Immature natural killer cell (primary cell): ENCODE data around the gene TMEM8B. TPM values are rescaled to one million over a fixed set of nuclear protein-coding genes. Genes with fewer than 3 reads are reported as not detected.
"Not testable (repeated sequence)": the region's sequence is repeated elsewhere in the genome, so short reads cannot be mapped to it uniquely, and the experiment has no call there.

Experiments
- DNase-seq, 3 donors: peaks; one replicate each; pipeline ENCODE4 v3.0.0; 2022; ENCODE audit warnings: mixed read lengths in 1 of 3
- H3K27ac Mint-ChIP-seq, 6 donors: one replicate each; pipeline ENCODE4 v1.8.0; 2020; ENCODE audit warnings: mixed read lengths in 6 of 6, mild to moderate bottlenecking in 5 of 6, inconsistent platforms in 4 of 6, moderate library complexity in 3 of 6
- H3K27me3 Mint-ChIP-seq, 3 donors: one replicate each; pipeline ENCODE4 v1.8.0; 2020 to 2021; ENCODE audit warnings: low read depth in 3 of 3, mild to moderate bottlenecking in 3 of 3, mixed read lengths in 3 of 3, moderate library complexity in 3 of 3, inconsistent platforms in 1 of 3
- H3K36me3 Mint-ChIP-seq, 3 donors: one replicate each; pipeline ENCODE4 v1.8.0; 2020; ENCODE audit warnings: mixed read lengths in 3 of 3, inconsistent platforms in 2 of 3, mild to moderate bottlenecking in 2 of 3
- H3K4me1 Mint-ChIP-seq, 2 donors: one replicate each; pipeline ENCODE4 v1.8.0; 2020; ENCODE audit warnings: inconsistent platforms in 2 of 2, mild to moderate bottlenecking in 2 of 2, mixed read lengths in 2 of 2, moderate library complexity in 1 of 2
- H3K4me3 Mint-ChIP-seq, 5 donors: one replicate each; pipeline ENCODE4 v1.8.0; 2020; ENCODE audit warnings: mild to moderate bottlenecking in 5 of 5, mixed read lengths in 5 of 5, inconsistent platforms in 3 of 5, moderate library complexity in 3 of 5
- H3K9me3 Mint-ChIP-seq, 6 donors: one replicate each; pipeline ENCODE4 v1.8.0; 2020; ENCODE audit warnings: mild to moderate bottlenecking in 6 of 6, mixed read lengths in 6 of 6, inconsistent platforms in 4 of 6, moderate library complexity in 3 of 6
- polyA plus RNA-seq, 3 donors: library from polyadenylated mRNA; unstranded; fragments of 300-500 nt; fragmentation: Illumina TruSeq; gene quantifications; one replicate each; pipeline ENCODE4 v1.2.3, GENCODE V29; 2021

TMEM8B gene
- polyA plus RNA-seq, 3 donors from 2014 or later = 1.1 to 2.1 (median 1.6) TPM

DNA sequence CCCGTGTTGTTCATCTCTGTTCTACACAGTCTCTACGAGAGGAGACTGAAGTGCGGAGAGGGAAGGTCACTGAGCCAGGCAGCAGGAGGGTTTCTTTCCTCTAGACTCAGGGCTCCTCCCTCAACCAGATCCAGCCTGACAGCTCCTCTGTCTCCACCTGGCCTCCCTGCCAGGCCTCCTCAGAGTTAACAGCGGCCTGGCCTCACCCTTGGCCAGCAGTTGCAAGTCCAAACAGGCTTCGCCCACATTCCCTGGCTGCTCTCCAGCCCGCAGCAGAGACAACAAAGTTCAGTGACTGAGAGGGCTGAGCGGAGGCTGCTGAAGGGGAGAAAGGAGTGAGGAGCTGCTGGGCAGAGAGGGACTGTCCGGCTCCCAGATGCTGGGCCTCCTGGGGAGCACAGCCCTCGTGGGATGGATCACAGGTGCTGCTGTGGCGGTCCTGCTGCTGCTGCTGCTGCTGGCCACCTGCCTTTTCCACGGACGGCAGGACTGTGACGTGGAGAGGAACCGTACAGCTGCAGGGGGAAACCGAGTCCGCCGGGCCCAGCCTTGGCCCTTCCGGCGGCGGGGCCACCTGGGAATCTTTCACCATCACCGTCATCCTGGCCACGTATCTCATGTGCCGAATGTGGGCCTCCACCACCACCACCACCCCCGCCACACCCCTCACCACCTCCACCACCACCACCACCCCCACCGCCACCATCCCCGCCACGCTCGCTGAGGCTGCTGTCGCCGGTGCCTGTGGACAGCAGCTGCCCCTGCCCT lies 77.1 kb downstream of the TMEM8B start, which contains the start of gene HRCT1:
Gene HRCT1, plus strand, starts transcription at position 291 of the 768 bp plus-strand sequence. Its CDS starts 86 bp downstream, at position 377.
- no peaks in the 10 kb centered on the region for H3K36me3 Mint-ChIP-seq
- H3K27ac Mint-ChIP-seq = no peak within 1 kb of the TSS
- peaks cover 1 to 5% of the 10 kb centered on the region in 2 donors for H3K4me1 Mint-ChIP-seq
- no peaks in the 10 kb centered on the region for H3K9me3 Mint-ChIP-seq
- peaks cover 1 to 9% (median 6%) of the 10 kb centered on the region in 3 donors for H3K27me3 Mint-ChIP-seq
- H3K4me3 Mint-ChIP-seq = no peak within 1 kb of the TSS
- DNase-seq = no peak

GRCh38 chr9:35906923-35907699 lies 78.1 kb downstream of the TMEM8B start:
- H3K9me3 Mint-ChIP-seq = no peaks in the 10 kb centered on the region
- H3K4me1 Mint-ChIP-seq = peaks cover 2 to 8% of the 10 kb centered on the region in 2 donors
- H3K27ac Mint-ChIP-seq = no peak overlapping the region
- no peak overlapping the region for H3K4me3 Mint-ChIP-seq
- DNase-seq = no peak
- no peaks in the 10 kb centered on the region for H3K36me3 Mint-ChIP-seq
- H3K27me3 Mint-ChIP-seq = peaks cover 1 to 9% (median 4%) of the 10 kb centered on the region in 3 donors

DNA sequence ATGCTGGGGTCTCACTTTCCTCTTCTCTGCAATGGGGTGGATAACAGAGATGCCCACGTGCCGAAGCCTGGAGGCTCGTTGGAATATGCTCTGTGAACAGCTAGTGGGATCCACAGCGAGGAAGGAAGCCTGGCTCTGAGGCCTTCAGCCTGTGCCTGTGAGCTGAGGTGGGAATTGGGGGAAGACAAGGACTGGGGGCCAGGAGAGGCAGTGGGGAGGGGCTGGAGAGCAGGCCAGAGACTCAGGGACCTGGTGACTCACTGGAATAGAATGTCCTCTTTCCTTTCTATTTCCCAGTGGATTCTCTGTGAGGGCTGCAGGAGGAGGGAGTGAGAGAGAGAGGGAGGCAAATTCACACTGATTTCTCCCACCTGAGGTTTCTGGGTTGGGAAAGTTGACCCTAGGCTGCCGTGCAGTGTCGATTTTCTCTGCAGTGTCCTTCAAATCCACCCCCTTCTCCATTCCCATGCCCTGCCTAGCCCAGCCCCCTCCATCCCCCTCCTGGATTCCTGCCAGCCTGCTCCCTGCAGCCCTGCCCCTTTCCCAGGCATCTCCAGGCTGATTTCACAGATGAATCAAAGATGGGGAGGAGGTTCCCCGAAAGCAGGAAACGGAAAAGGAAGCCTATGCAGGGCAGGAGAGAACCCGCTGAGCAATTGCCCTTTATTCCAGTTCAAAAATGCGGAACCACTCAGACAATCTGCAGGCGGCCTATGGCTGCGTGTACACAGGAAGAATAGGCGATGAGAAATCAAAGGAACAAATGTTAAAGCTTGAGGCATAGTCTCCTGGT lies 78.9 kb downstream of the TMEM8B start:
- Mint-ChIP-seq H3K36me3 (no peaks in the 10 kb centered on the region), H3K27ac (no peak overlapping the region), H3K4me3 (no peak overlapping the region), H3K27me3 (peaks cover 1 to 6% (median 1%) of the 10 kb centered on the region in 3 donors), H3K4me1 (peaks cover 2 to 8% of the 10 kb centered on the region in 2 donors), H3K9me3 (no peaks in the 10 kb centered on the region)
- DNase-seq = no peak

GRCh38 chr9:35908504-35909125 lies 79.6 kb downstream of the TMEM8B start:
- DNase-seq = no peak
- Mint-ChIP-seq H3K27ac (no peak overlapping the region), H3K36me3 (no peaks in the 10 kb centered on the region), H3K4me3 (no peak overlapping the region), H3K27me3 (peaks cover 1 to 5% (median 1%) of the 10 kb centered on the region in 3 donors), H3K4me1 (peaks cover 2 to 8% of the 10 kb centered on the region in 2 donors), H3K9me3 (no peaks in the 10 kb centered on the region)

GRCh38 chr9:35909274-35909673 lies 80.2 kb downstream of the TMEM8B start, which contains the start of gene SPAAR:
Gene SPAAR (plus strand): TSS chr9:35909490. CDS start chr9:35910464, 974 bp downstream.
- H3K4me3 Mint-ChIP-seq = no peak within 1 kb of the TSS
- no peak within 1 kb of the TSS for H3K27ac Mint-ChIP-seq
- no peaks in the 10 kb centered on the region for H3K36me3 Mint-ChIP-seq
- H3K4me1 Mint-ChIP-seq = peaks cover 2 to 8% of the 10 kb centered on the region in 2 donors
- peaks cover 0 to 1% (median 1%) of the 10 kb centered on the region in 3 donors for H3K27me3 Mint-ChIP-seq
- H3K9me3 Mint-ChIP-seq = no peaks in the 10 kb centered on the region
- no peak for DNase-seq

DNA sequence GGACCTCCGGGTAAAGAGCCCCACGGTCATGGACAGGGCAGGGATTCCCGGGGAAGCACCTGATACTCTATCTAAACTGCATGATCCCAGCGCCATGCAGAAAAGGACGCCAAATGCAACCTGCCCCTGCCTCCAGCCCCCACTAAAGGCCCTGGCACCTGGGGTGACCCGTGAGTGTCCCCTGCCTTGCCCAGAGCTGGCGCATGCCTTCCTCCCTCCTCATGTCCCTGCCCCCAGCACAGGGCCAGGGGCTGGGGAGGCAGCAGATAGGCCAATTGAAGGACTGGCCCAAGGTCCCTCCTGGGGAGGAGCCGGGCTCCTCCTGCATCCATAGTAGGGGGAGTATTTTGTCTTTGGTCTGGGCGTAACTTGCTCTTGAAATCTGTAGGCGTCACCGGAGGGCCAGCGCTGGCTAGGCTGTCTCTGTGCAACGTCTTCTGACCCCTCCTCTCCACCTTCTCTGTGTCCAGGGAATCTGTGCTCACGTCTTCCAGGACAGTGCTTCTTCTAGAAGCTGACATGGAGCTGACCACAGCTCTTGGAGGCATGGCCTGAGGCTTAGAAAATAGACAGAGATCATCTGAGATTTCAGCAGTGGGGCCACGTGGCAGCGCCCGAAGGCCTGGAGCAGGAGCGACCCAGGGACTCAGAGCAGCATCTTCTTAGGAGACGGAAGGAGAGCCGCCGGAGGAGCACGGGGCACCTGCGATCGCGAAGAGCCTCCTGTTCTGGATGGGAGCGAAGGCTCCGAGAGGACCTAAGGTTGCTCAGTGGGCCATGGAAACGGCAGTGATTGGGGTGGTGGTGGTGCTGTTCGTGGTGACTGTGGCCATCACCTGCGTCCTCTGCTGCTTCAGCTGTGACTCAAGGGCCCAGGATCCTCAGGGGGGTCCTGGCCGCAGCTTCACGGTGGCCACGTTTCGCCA lies 80.9 kb downstream of the TMEM8B start:
- H3K4me3 Mint-ChIP-seq = no peak overlapping the region
- no peaks in the 10 kb centered on the region for H3K36me3 Mint-ChIP-seq
- peaks cover 2 to 8% of the 10 kb centered on the region in 2 donors for H3K4me1 Mint-ChIP-seq
- DNase-seq = no peak
- H3K9me3 Mint-ChIP-seq = no peaks in the 10 kb centered on the region
- H3K27me3 Mint-ChIP-seq = peaks cover 0 to 1% (median 0%) of the 10 kb centered on the region in 3 donors
- no peak overlapping the region for H3K27ac Mint-ChIP-seq

- Mint-ChIP-seq H3K36me3 (no peaks in the 10 kb centered on the region), H3K4me1 (peaks cover 2 to 8% of the 10 kb centered on the region in 2 donors), H3K27ac (peak overlapping the region in 1 of 6 donors; percentile 34), H3K27me3 (peaks cover 0 to 1% (median 0%) of the 10 kb centered on the region in 3 donors), H3K9me3 (no peaks in the 10 kb centered on the region), H3K4me3 (peak overlapping the region in 1 of 5 donors; percentile 13)
- no peak for DNase-seq
Observed at GRCh38 chr9:35910613-35911359, 81.8 kb downstream of the TMEM8B start.

DNA sequence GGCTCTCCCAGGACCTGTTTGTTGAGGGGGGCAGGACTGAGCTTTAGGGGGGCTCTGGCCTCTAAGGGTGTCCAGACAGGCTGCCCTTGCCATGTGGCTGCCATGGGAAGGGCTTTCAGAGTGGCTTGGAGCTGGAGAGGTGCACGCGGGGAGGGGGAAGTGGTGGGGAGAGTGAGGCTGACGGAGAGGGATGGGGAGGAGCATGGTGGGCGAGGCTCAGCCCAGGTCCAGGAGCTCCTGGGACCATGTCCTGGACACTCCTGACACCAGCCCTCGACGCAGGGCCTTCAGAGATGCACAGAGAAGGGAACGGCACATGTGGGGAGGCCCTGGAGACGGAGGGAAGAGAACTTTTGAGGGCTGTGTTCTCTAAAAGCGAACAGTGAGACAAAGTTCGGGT lies 82.7 kb downstream of the TMEM8B start:
- H3K27ac Mint-ChIP-seq = no peak overlapping the region
- H3K9me3 Mint-ChIP-seq = no peaks in the 10 kb centered on the region
- H3K4me3 Mint-ChIP-seq = no peak overlapping the region

GRCh38 chr9:35912791-35913400 lies 83.9 kb downstream of the TMEM8B start:
- Mint-ChIP-seq H3K27ac (no peak overlapping the region), H3K27me3 (peaks cover 0 to 1% (median 0%) of the 10 kb centered on the region in 3 donors), H3K4me1 (peaks cover 2 to 8% of the 10 kb centered on the region in 2 donors), H3K9me3 (no peaks in the 10 kb centered on the region), H3K4me3 (no peak overlapping the region), H3K36me3 (no peaks in the 10 kb centered on the region)
- DNase-seq = no peak

More for the DNA sequence above, 82.7 kb downstream of the TMEM8B start:
- H3K27me3 Mint-ChIP-seq = peaks cover 0 to 1% (median 0%) of the 10 kb centered on the region in 3 donors
- no peak for DNase-seq
- peaks cover 2 to 8% of the 10 kb centered on the region in 2 donors for H3K4me1 Mint-ChIP-seq
- no peaks in the 10 kb centered on the region for H3K36me3 Mint-ChIP-seq

- not testable (repeated sequence) for H3K4me3 Mint-ChIP-seq, DNase-seq, H3K27me3 Mint-ChIP-seq, H3K4me1 Mint-ChIP-seq, H3K27ac Mint-ChIP-seq, H3K36me3 Mint-ChIP-seq, H3K9me3 Mint-ChIP-seq
Observed at GRCh38 chr9:35913429-35913828, 84.4 kb downstream of the TMEM8B start.

DNA sequence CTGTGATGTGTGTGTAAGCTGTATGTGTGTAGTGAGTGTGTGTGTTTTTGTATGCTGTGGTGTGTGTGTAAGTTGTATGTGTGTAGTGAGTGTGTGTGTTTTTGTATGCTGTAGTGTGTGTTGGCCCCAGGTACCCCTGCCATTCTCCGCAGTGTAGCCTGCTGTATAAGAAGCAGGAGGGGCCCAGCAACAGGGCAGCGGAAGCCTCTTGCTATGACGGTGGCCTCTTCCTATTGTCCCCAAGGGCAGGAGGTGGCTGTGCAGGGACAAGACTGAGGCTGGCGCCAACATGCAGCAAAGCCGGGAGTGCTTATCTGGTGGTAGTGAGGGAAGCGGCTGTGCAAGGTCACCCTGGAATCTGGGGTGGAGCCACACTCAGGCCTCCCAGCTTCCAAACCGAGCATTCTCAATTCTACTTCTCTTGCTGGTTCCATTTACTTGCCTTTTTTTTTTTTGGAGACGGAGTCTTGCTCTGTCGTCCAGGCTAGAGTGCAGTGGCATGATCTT lies 85.3 kb downstream of the TMEM8B start:
- H3K4me3 Mint-ChIP-seq = no peak overlapping the region
- no peaks in the 10 kb centered on the region for H3K9me3 Mint-ChIP-seq
- no peak overlapping the region for H3K27ac Mint-ChIP-seq
- no peaks in the 10 kb centered on the region for H3K27me3 Mint-ChIP-seq
- peaks cover 2 to 8% of the 10 kb centered on the region in 2 donors for H3K4me1 Mint-ChIP-seq
- DNase-seq = peak in 1 of 3 donors; percentile 13
- no peaks in the 10 kb centered on the region for H3K36me3 Mint-ChIP-seq
